Endothelial cell of umbilical vein (primary cell): Measurements from ENCODE around the gene ACOX3.

ENCODE experiments used
- EZH2 ChIP-seq: IDR thresholded peaks from 2 replicates; pipeline ENCODE4 v1.6.1; 2012; ENCODE audit warnings: borderline replicate concordance, low read depth, mild to moderate bottlenecking, moderate library complexity, low read length, inconsistent platforms; ENCODE audit not compliant: severe bottlenecking
- FOS ChIP-seq: IDR thresholded peaks from 2 replicates; pipeline ENCODE4 v1.6.1; 2011; ENCODE audit warnings: mild to moderate bottlenecking, low read length, moderate library complexity, borderline replicate concordance; ENCODE audit not compliant: insufficient read depth
- GATA2 ChIP-seq: IDR thresholded peaks from 2 replicates; pipeline ENCODE4 v1.7.0; 2011; ENCODE audit warnings: low read depth, mild to moderate bottlenecking, moderate library complexity, mixed read lengths, low read length; ENCODE audit not compliant: insufficient read length, insufficient read depth
- POLR2AphosphoS5 ChIP-seq: IDR thresholded peaks from 2 replicates; pipeline ENCODE4 v1.6.1; 2012; ENCODE audit warnings: low read depth, mild to moderate bottlenecking, control low read depth, low read length, moderate library complexity; ENCODE audit not compliant: insufficient read depth
- TF ChIP-seq, protein P1 (sequence below), 2 donors: IDR thresholded peaks; 1 replicate in 1 of 2; 2 replicates in 1 of 2; pipeline ENCODE4 v1.5.1; 2011; ENCODE audit warnings: low read length in 2 of 2, mild to moderate bottlenecking in 2 of 2, moderate library complexity in 2 of 2, control low read depth in 1 of 2, inconsistent platforms in 1 of 2, low read depth in 1 of 2; ENCODE audit not compliant: insufficient read depth in 1 of 2; ENCODE audit errors: extremely low read depth in 1 of 2
- TF ChIP-seq, protein P2 (sequence below): IDR thresholded peaks from 2 replicates; pipeline ENCODE4 v1.6.1; 2011; ENCODE audit not compliant: insufficient read depth, insufficient read length

DNA sequence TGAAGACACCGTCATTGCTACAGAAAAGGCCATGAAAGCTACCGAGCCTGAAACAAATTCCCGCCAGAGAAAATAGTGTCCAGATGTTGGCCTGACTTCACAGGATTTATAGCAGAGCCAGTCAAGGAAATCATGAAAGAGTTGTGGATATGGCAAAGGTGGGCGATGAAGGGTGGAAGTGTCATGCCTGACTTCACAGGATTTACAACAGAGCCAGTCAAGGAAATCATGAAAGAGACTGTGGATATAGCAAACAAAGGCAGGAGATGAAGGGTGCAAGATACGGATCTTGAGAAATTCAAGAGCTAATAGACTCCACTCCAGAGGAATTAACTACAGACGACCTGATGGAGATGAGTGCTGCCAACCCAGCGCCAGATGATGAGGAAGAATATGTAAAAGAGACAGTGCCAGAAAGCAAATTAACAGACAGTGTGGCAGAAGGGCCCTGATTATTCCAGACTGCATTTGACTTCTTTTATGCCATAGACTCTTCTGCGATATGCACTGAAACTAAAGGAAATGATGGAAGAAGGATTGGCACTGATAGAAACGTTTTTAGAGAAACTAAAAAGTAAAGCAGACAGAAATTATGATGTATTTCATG, 17.2 kb upstream of the ACOX3 start:
- TF ChIP-seq, protein P1, sequence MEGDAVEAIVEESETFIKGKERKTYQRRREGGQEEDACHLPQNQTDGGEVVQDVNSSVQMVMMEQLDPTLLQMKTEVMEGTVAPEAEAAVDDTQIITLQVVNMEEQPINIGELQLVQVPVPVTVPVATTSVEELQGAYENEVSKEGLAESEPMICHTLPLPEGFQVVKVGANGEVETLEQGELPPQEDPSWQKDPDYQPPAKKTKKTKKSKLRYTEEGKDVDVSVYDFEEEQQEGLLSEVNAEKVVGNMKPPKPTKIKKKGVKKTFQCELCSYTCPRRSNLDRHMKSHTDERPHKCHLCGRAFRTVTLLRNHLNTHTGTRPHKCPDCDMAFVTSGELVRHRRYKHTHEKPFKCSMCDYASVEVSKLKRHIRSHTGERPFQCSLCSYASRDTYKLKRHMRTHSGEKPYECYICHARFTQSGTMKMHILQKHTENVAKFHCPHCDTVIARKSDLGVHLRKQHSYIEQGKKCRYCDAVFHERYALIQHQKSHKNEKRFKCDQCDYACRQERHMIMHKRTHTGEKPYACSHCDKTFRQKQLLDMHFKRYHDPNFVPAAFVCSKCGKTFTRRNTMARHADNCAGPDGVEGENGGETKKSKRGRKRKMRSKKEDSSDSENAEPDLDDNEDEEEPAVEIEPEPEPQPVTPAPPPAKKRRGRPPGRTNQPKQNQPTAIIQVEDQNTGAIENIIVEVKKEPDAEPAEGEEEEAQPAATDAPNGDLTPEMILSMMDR (IDR thresholded peaks at IDR 0.05; ENCODE audit: extremely low read depth in 1 of 2, insufficient read depth in 1 of 2, low read depth in 1 of 2, low read length in 2 of 2) = no peak
- TF ChIP-seq GATA2 = no peak
- TF ChIP-seq EZH2 = no peak
- TF ChIP-seq FOS = no peak
- no peak for TF ChIP-seq POLR2AphosphoS5
- TF ChIP-seq, protein P2, sequence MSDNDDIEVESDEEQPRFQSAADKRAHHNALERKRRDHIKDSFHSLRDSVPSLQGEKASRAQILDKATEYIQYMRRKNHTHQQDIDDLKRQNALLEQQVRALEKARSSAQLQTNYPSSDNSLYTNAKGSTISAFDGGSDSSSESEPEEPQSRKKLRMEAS = no peak
